ENCODE results near the gene KCNJ9.

KCNJ9 gene

DNA sequence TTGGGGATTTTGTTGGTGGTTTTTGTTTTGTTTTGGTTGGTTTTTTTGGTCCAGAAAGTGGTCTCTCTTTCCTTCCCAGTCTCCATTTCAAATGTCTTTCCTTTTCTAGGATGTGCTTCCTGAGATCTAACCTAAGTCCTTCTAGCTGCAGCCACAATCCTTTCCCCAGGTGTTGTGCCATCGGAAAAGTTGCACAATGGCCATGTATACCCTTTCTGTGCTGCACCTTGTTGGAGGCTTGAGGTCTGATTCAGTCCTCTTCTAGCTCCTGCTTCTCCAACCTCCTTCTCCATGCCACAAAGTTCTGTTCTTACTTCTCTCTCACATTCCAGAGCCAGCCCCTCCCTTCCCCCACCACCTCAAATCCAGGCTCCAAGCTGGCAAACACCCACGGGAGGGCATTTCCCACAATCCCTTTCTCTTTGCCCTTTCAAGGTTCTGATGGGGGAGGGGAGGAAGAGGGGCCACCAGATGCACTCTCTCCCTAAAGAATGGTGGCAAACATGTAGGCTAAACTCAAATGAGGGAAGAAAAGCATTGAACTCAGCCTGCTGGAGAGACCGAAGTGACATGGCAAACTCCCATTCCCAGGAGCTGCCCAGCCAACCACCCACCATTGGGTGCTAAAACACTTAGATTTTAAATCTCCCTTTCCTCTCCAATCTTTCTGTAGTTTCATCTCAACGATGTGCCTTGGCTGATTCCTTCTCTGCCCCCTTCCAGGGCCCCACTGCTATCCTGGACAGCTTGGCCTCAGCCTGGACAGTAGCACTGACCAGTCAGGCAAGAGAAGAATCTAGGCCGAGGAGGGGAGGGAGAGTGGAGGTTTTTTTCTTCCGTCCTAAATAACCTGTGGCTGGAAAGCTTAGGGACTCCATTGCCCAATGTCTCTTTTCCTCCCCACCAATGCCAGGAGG is 14.3 kb upstream of the KCNJ9 start:
- DNase-seq: no peak

GRCh38 chr1:160068225-160068624 is 13.1 kb upstream of the KCNJ9 start:
- no peak for DNase-seq

DNA sequence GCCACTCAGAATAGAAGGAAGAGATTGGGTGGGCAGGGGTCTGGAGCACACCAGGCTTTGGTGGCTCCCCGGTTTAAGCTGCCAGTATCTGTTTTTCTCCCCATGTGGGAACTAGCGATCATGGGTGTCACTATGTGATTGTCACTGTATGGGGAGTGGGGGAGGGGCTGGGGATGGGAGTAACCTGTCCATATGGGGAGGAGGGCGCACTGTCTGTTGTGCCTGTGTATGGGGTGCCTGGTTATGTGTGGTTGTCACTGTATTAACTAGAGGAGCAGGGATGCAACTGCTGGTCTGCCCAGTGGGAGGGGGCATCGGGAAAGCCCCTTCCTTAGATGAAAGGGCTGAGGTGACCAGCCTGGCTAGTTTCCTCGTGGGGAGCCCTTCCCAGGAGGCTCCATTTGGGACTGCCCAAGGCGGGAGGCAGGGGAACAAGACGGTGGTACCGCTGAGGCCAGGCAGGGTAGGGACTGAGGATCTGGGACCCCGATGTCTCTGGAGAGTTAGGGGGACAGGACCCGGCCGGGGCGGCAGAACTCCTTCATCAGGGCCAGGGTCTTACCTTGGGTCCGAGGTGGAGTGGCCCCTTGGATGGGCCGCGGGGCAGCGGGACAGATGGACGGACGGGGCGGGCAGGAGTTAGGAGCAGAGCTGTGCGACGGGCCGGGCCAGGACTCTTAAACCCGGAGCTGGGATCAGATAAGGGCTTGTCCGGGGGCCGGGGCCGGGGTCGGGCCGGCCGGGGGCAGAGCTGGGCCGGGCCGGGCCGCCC is 11.7 kb upstream of the KCNJ9 start, which contains the start of gene KCNJ10:
TSS of gene KCNJ10 (minus strand) at position 701 of the 772 bp plus-strand sequence. CDS start 27,628 bp downstream, outside the sequence.
- no peak for DNase-seq

- peak; percentile 57 for DNase-seq
Observed at GRCh38 chr1:160070243-160071163, 10.8 kb upstream of the KCNJ9 start.

- DNase-seq: no peak
Observed at GRCh38 chr1:160071289-160071688, 10.0 kb upstream of the KCNJ9 start.

- DNase-seq: no peak
Observed at GRCh38 chr1:160074865-160075264, 6.5 kb upstream of the KCNJ9 start.

- DNase-seq: no peak
Observed at GRCh38 chr1:160075836-160076235, 5.5 kb upstream of the KCNJ9 start.

DNA sequence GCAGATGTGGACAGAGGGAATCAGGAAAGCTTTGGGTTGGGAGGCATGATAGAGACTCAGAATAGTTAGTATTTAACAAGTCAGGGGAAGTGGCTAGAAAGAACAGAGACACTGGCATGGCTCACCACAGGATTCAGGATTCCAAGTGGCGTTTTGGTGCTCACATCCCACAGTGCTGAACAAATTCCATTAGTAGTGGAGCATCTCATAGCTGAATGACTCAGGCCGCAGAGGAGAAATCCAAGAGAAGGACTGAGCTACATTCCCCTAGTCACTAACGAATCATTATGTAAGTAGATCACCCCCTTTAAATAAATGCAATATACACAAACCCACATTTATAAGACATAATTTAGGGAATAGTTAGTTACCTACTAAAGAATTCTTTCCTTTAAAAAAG is 5.0 kb upstream of the KCNJ9 start:
- no peak for DNase-seq

DNA sequence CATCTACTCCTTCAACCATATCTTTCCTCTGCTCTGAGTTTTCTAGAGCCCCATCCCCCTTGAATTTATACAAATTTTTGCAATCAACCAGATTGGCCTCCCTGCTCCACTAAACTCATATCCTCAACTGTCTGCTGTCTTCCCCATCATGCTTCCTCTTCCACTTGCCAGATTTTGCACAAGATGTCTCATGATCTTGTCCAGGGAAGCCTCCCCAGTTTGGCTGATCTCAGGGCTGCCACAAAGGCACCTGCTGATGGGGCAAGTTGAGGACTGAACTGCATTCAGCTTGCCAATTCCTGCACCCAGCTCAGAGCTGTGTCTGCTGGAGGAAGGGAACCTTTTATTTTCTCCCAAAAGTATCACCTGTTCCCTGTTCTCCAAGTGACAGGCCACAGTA is 3.9 kb upstream of the KCNJ9 start:
- no peak for DNase-seq

DNA sequence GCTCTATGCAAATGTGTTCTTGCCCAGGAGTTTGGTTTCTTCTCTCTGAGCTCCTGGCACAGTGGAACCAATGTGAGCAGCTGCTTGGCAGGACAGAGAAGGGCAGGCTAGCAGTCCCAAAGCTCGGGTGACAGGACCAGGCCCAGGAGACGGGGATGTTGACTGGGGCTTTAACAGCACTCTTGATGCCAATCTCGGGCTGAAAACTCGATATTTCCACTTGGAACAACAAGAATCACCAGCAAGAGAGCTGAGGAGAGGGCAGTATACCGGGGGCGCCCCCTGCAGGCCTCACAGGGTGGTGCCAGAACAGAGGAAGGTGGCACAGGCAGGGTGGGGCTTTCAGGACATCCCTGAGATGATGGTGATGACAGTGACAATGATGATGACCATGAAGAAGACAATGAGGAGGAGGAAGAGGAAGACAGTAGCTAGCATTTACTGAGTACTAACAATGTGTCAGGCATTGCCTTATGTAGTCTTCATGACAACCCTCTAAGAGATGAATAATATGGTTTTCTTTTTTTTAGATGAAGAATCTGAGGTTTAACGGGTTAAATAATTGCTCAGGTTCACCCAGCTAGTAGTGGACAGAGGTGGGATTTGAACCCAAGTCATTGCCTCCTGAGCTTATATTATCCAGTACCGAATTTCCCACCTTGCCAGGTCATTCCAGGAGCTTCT is 2.7 kb upstream of the KCNJ9 start:
- peak; percentile 79 for DNase-seq

GRCh38 chr1:160079448-160079847 is 1.9 kb upstream of the KCNJ9 start:
- DNase-seq: no peak

- no peak for DNase-seq
Observed at GRCh38 chr1:160080381-160081100, 797 bp upstream of the KCNJ9 start.

GRCh38 chr1:160082487-160082886 is 1.1 kb downstream of the KCNJ9 start:
- no peak for DNase-seq

DNA sequence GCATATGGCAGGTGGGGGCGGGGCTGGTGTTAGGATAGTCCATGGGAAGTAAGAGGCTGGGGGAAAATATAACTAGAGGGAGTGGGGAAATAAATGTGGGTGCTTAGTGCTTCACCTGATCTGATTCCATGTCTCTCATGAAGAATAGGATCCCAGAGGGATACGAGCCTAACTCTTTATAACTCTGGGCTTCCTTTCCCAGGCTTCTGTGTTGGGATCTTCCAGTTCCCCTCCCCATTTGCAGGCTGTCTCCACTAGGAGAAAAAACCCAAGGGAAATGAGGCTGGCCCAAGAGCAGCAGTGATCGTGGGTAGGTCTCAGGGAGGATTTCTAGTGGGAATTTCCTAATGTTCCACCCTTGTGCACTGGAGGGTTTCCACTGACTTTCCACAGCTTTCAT is 1.6 kb downstream of the KCNJ9 start:
- no peak for DNase-seq

DNA sequence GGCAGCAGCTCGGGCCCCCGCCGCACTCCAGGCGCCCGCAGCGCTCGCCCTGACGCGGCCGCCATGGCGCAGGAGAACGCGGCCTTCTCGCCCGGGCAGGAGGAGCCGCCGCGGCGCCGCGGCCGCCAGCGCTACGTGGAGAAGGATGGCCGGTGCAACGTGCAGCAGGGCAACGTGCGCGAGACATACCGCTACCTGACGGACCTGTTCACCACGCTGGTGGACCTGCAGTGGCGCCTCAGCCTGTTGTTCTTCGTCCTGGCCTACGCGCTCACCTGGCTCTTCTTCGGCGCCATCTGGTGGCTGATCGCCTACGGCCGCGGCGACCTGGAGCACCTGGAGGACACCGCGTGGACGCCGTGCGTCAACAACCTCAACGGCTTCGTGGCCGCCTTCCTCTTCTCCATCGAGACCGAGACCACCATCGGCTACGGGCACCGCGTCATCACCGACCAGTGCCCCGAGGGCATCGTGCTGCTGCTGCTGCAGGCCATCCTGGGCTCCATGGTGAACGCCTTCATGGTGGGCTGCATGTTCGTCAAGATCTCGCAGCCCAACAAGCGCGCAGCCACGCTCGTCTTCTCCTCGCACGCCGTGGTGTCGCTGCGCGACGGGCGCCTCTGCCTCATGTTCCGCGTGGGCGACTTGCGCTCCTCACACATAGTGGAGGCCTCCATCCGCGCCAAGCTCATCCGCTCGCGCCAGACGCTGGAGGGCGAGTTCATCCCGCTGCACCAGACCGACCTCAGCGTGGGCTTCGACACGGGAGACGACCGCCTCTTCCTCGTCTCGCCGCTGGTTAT is 2.8 kb downstream of the KCNJ9 start:
- no peak for DNase-seq

- DNase-seq: no peak
Observed at GRCh38 chr1:160084771-160085321, 3.5 kb downstream of the KCNJ9 start.

GRCh38 chr1:160085686-160086455 is 4.5 kb downstream of the KCNJ9 start:
- DNase-seq: peak; percentile 93

DNA sequence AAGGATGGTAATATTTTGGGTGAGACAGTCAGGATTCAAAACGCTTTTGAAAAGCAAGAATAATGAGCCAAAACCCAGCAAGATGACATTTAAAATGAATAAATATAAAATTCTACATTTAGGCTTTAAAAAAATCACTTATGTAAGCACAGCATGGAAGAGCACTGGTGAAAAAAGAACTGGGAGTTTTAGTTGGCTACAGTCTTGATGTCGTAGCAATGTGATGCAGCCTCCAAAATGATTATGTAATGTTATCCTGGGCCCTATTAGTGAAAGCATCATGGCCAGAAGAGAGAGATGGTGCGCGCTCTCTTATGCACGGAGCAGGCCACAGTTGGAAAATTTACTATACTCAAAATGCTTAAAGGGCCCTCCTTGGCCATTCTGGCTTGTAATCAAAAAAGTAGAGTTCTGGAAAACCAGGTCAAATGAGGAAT is 5.1 kb downstream of the KCNJ9 start:
- DNase-seq: no peak

DNA sequence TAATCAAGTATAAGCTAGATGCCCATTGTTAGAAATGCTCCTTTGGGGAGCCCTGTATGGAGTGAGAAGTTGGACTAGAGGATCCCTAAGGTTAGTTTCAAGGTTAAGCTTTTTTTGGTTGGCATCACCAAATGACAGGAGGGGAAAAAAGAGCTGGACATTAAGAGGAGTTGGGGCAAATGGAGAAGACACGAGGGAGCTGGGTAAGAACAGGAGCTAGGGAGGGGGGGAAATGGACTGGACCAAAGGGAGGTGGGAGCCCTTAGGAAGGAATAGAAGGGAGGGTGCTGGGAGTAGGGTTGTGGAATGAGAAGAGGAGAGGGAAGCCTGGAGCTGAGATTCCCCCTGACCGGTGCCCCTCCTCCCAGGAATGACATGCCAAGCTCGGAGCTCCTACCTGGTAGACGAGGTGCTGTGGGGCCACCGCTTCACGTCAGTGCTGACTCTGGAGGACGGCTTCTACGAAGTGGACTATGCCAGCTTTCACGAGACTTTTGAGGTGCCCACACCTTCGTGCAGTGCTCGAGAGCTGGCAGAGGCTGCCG is 5.9 kb downstream of the KCNJ9 start:
- DNase-seq: no peak

Measured in OCI-M1 (cell line).